ENCODE measurements around the gene ZBTB4.
"Not testable (repeated sequence)": the region's sequence is repeated elsewhere in the genome, so short reads cannot be mapped to it uniquely, and the experiment has no call there.

The ZBTB4 gene

DNA sequence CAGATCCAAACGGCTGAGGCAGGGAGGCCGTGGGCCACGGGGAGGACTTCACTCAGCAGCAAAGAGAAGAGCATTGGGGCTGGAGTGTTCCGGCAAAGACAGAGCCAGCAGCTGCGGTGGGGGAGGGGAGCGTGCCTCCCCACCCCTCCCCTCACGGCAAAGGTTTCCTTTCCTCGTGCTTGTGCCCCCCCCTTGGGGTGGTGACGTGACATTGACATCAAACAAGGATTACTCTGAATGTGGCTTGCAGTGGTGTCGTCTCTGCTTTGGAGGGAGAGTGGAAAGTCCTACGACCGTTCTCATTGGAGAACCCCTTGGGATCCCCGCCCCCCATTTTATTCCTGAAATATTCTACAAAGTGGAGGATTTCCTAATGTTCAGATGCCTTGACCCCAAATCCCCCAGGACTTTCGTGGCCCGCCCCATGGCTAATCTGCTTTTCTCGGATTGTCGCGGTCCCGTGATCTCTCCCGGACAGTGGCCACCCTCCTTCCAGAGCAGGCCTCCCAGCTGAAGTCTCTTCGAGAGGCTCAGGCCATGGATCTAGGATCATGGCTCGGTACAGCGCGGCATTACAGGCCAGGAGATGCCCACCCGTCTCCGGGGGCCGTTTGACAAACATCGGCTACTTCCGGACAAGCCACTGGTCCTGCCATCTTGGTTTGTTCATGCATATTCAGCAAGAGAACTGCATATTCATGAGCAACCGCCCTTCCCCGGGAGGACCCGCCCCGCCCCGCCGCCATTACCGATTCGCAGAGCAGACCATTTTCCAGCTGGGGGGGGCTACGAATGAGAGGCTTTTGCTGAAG lies 4.0 kb upstream of the ZBTB4 start:
- no peaks in the 10 kb centered on the region for H3K27me3 ChIP-seq (ENCODE audit: insufficient read depth, insufficient read length)
- H3K36me3 ChIP-seq (ENCODE audit: insufficient read depth, insufficient read length, low read length): peaks cover 12% of the 10 kb centered on the region
- DNase-seq (ENCODE audit: low read depth, low spot score): peak; percentile 75
- peak overlapping the region; percentile 72 for H3K9ac ChIP-seq (ENCODE audit: insufficient read length, low read depth)
- TF ChIP-seq ZNF274 (IDR thresholded peaks at IDR 0.05; ENCODE audit: low read depth, low read length): no peak
- TF ChIP-seq YY1 (IDR thresholded peaks at IDR 0.05; ENCODE audit: insufficient read depth, insufficient read length): no peak
- no peak for TF ChIP-seq SUZ12 (IDR thresholded peaks at IDR 0.05; ENCODE audit: extremely low read depth, insufficient read depth, insufficient read length)
- H3K4me1 ChIP-seq (ENCODE audit: insufficient read depth, insufficient read length): peaks cover 2% of the 10 kb centered on the region
- no peaks in the 10 kb centered on the region for H3K9me3 ChIP-seq (ENCODE audit: insufficient read depth, low read length)
- H3K4me3 ChIP-seq (ENCODE audit: insufficient read length, low read depth): peak overlapping the region; percentile 71

DNA sequence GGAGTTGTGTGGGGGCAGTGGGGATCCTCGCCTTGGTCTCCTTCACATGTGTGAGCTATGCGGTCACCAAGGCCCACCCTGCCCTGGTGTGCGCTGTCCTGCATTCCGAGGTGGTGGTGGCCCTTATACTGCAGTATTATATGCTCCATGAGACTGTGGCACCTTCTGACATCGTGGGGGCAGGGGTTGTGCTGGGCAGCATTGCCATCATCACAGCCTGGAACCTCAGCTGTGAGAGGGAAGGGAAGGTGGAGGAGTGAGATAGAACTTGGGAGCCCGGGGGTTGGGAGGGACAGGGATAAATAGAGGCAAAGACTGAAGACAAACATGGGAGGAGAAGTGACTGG lies 3.3 kb upstream of the ZBTB4 start:
- H3K4me1 ChIP-seq (ENCODE audit: insufficient read depth, insufficient read length): not testable (repeated sequence)

DNA sequence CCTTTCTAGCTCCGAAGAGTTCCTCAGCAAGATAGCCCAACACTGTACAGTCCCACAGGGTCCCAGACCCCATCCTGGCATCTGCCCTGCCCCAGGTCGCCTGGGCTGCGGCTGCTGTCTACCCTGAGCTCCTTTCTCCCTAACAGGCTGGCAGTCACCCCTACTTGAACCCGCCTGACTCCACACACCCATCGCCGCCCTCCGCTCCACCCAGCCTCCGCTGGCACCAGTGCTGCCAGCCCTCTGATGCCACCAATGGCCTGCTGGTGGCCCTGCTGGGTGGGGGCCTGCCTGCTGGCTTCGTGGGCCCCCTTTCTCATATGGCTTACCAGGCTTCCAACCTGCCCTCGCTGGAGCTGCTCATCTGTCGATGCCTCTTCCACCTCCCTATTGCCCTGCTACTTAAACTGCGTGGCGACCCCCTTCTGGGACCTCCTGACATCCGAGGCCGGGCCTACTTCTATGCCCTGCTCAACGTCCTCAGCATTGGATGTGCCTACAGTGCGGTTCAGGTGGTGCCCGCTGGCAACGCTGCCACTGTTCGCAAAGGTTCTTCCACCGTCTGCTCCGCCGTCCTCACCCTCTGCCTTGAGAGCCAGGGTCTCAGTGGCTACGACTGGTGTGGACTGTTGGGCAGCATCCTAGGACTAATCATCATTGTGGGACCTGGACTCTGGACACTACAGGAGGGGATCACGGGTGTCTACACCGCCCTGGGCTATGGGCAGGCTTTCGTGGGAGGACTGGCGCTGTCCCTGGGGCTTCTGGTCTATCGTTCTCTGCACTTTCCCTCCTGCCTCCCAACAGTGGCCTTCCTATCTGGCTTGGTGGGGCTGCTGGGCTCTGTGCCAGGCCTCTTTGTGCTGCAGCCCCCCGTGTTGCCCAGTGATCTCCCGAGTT lies 2.7 kb upstream of the ZBTB4 start:
- not testable (repeated sequence) for DNase-seq (ENCODE audit: low read depth, low spot score); H3K27me3 ChIP-seq (ENCODE audit: insufficient read depth, insufficient read length); H3K9ac ChIP-seq (ENCODE audit: insufficient read length, low read depth); H3K36me3 ChIP-seq (ENCODE audit: insufficient read depth, insufficient read length, low read length); H3K9me3 ChIP-seq (ENCODE audit: insufficient read depth, low read length); H3K4me3 ChIP-seq (ENCODE audit: insufficient read length, low read depth)
- peaks cover 14% of the 10 kb centered on the region for H3K4me1 ChIP-seq (ENCODE audit: insufficient read depth, insufficient read length)

More for the DNA sequence above, 3.3 kb upstream of the ZBTB4 start:
- not testable (repeated sequence) for DNase-seq (ENCODE audit: low read depth, low spot score); H3K27me3 ChIP-seq (ENCODE audit: insufficient read depth, insufficient read length); H3K9me3 ChIP-seq (ENCODE audit: insufficient read depth, low read length)
- Histone ChIP-seq H3K4me3 (ENCODE audit: insufficient read length, low read depth) (peak overlapping the region; percentile 71), H3K9ac (ENCODE audit: insufficient read length, low read depth) (peak overlapping the region; percentile 70), H3K36me3 (ENCODE audit: insufficient read depth, insufficient read length, low read length) (peaks cover 11% of the 10 kb centered on the region)

DNA sequence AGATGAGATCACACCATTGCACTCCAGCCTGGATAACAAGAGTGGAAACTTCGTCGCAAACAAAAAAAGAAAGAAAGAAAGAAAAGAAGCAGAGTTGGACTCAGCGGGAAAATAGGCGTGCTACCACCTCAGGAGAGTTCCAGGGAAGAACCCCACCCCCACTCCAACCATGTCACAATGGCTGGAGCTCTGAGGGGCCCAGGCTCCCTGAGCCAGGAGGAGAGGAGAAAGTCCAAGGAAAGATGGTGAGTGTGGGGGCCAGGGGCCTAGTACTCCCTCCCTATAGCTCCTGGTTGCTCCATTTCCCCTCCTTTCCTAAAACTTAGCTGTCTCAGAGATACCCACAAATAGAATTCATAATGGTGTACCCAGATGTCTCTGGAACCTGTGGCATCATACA lies 1.8 kb upstream of the ZBTB4 start, which contains the start of gene SLC35G6:
Gene SLC35G6, plus strand, starts transcription at position 172 of the 400 bp plus-strand sequence. Its CDS starts 71 bp downstream, at position 243.
- not testable (repeated sequence) for H3K27me3 ChIP-seq (ENCODE audit: insufficient read depth, insufficient read length); DNase-seq (ENCODE audit: low read depth, low spot score); H3K36me3 ChIP-seq (ENCODE audit: insufficient read depth, insufficient read length, low read length); H3K9me3 ChIP-seq (ENCODE audit: insufficient read depth, low read length); H3K4me3 ChIP-seq (ENCODE audit: insufficient read length, low read depth)
- Histone ChIP-seq H3K9ac (ENCODE audit: insufficient read length, low read depth) (peak within 1 kb of the TSS; percentile 82), H3K4me1 (ENCODE audit: insufficient read depth, insufficient read length) (peaks cover 14% of the 10 kb centered on the region)

- Histone ChIP-seq H3K27me3 (ENCODE audit: insufficient read depth, insufficient read length) (no peaks in the 10 kb centered on the region), H3K9me3 (ENCODE audit: insufficient read depth, low read length) (no peaks in the 10 kb centered on the region), H3K4me3 (ENCODE audit: insufficient read length, low read depth) (peak overlapping the region; percentile 46), H3K4me1 (ENCODE audit: insufficient read depth, insufficient read length) (peaks cover 18% of the 10 kb centered on the region), H3K36me3 (ENCODE audit: insufficient read depth, insufficient read length, low read length) (peaks cover 2% of the 10 kb centered on the region), H3K9ac (ENCODE audit: insufficient read length, low read depth) (peak overlapping the region; percentile 82)
- TF ChIP-seq YY1 (IDR thresholded peaks at IDR 0.05; ENCODE audit: insufficient read depth, insufficient read length) (no peak), ZNF274 (IDR thresholded peaks at IDR 0.05; ENCODE audit: low read depth, low read length) (no peak), SUZ12 (IDR thresholded peaks at IDR 0.05; ENCODE audit: extremely low read depth, insufficient read depth, insufficient read length) (no peak)
- DNase-seq (ENCODE audit: low read depth, low spot score): no peak
These were observed 606 bp upstream of the ZBTB4 start for GRCh38 chr17:7480089-7480384.

GRCh38 chr17:7478276-7479212 lies 887 bp downstream of the ZBTB4 start:
- no peaks in the 10 kb centered on the region for H3K27me3 ChIP-seq (ENCODE audit: insufficient read depth, insufficient read length)
- no peaks in the 10 kb centered on the region for H3K9me3 ChIP-seq (ENCODE audit: insufficient read depth, low read length)
- H3K4me3 ChIP-seq (ENCODE audit: insufficient read length, low read depth): peak overlapping the region; percentile 55
- DNase-seq (ENCODE audit: low read depth, low spot score): no peak
- peak overlapping the region; percentile 76 for H3K9ac ChIP-seq (ENCODE audit: insufficient read length, low read depth)
- TF ChIP-seq SUZ12 (IDR thresholded peaks at IDR 0.05; ENCODE audit: extremely low read depth, insufficient read depth, insufficient read length): no peak
- TF ChIP-seq YY1 (IDR thresholded peaks at IDR 0.05; ENCODE audit: insufficient read depth, insufficient read length): no peak
- TF ChIP-seq ZNF274 (IDR thresholded peaks at IDR 0.05; ENCODE audit: low read depth, low read length): no peak
- H3K4me1 ChIP-seq (ENCODE audit: insufficient read depth, insufficient read length): peaks cover 18% of the 10 kb centered on the region
- peaks cover 2% of the 10 kb centered on the region for H3K36me3 ChIP-seq (ENCODE audit: insufficient read depth, insufficient read length, low read length)
